ENCODE measurements around the gene SPATA4.
"Not testable (repeated sequence)": the region's sequence is repeated elsewhere in the genome, so short reads cannot be mapped to it uniquely, and the experiment has no call there.

The SPATA4 gene

DNA sequence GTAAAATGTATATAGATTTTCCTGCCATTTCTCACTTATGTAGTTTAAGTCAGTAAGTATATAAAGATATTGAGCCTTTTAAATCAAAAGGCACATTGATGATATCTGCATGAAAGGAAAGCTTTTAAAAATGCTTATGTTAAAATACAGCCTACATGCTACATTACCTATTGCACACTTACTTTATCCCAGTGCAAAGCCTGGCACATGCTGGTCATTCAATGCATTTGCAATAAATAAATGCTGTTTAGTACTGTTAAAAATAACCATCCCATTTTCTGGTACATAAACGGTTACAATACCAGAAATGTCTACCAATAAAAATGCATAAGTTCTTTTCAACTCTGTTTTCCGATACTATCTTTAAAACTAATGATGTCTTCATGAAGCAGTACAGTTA, 22.1 kb upstream of the SPATA4 start:
- H3K9ac ChIP-seq (ENCODE audit: low read length), result no peak overlapping the region
- no peaks in the 10 kb centered on the region for H3K36me3 ChIP-seq (ENCODE audit: insufficient read depth, low read length)
- H3K27ac ChIP-seq (ENCODE audit: low read depth, low read length), result no peak overlapping the region
- no peaks in the 10 kb centered on the region for H3K9me3 ChIP-seq (ENCODE audit: low read length)
- no peaks in the 10 kb centered on the region for H3K4me1 ChIP-seq (ENCODE audit: insufficient read depth, low read length)
- H3K27me3 ChIP-seq (ENCODE audit: control insufficient read depth in 1 of 2, insufficient read depth in 2 of 2, low read length in 2 of 2), result no peaks in the 10 kb centered on the region
- no peak overlapping the region for H3K4me3 ChIP-seq (ENCODE audit: low read depth in 1 of 2, low read length in 2 of 2)

DNA sequence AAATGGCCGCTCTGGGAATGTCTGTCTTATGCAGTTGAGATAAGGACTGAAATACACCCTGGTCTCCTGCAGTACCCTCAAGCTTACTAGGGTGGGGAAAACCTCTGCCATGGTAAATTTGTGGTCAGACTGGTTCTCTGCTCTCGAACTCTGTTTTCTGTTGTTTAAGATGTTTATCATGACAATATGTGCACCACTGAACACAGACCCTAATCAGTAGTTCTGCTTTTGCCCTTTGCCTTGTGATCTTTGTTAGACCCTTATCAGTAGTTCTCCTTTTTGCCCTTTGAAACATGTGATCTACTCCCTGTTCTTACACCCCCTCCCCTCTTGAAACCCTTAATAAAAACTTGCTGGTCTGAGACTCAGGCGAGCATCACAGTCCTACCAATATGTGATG, 17.0 kb upstream of the SPATA4 start:
- H3K4me3 ChIP-seq (ENCODE audit: low read depth in 1 of 2, low read length in 2 of 2); H3K27ac ChIP-seq (ENCODE audit: low read depth, low read length); H3K27me3 ChIP-seq (ENCODE audit: control insufficient read depth in 1 of 2, insufficient read depth in 2 of 2, low read length in 2 of 2); H3K36me3 ChIP-seq (ENCODE audit: insufficient read depth, low read length); H3K9ac ChIP-seq (ENCODE audit: low read length); H3K4me1 ChIP-seq (ENCODE audit: insufficient read depth, low read length); H3K9me3 ChIP-seq (ENCODE audit: low read length): not testable (repeated sequence)

DNA sequence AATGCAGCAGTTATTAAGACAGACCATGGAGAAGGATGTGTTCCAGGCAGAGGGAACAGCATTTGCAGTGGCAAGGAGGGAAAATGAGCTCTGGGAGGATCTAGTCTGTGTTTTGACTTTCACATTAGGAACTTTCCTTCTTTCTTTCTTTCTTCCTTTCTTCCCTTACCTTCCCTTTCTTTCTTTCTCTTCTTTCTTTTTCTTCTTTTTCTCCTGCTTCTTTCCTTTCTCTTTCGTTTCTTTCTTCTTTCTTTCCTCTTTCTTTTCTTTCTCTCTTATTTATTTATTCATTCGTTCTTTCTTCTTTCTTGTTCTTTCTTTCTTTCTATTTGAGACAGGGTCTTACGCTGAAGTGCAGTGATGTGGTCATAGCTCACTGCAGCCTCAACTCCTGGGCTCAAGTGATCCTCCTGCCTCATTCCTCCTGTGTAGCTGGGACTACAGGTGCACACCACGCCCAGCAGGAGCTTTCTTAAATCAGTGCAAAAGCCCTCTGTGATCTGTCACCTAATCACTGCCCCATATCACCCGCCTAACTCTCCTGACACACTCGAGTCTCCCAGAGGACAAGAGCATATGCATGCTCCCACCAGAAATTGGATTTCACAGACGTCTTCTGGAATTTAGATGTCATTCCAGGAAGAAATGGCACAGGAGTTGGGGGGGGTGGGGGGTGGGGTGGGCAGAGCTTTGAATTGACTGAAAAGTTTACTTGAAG, 15.4 kb upstream of the SPATA4 start:
- H3K4me1 ChIP-seq (ENCODE audit: insufficient read depth, low read length), result no peaks in the 10 kb centered on the region
- H3K9me3 ChIP-seq (ENCODE audit: low read length), result no peaks in the 10 kb centered on the region
- no peak overlapping the region for H3K9ac ChIP-seq (ENCODE audit: low read length)
- no peaks in the 10 kb centered on the region for H3K27me3 ChIP-seq (ENCODE audit: control insufficient read depth in 1 of 2, insufficient read depth in 2 of 2, low read length in 2 of 2)
- H3K4me3 ChIP-seq (ENCODE audit: low read depth in 1 of 2, low read length in 2 of 2), result no peak overlapping the region
- H3K36me3 ChIP-seq (ENCODE audit: insufficient read depth, low read length), result no peaks in the 10 kb centered on the region
- no peak overlapping the region for H3K27ac ChIP-seq (ENCODE audit: low read depth, low read length)

DNA sequence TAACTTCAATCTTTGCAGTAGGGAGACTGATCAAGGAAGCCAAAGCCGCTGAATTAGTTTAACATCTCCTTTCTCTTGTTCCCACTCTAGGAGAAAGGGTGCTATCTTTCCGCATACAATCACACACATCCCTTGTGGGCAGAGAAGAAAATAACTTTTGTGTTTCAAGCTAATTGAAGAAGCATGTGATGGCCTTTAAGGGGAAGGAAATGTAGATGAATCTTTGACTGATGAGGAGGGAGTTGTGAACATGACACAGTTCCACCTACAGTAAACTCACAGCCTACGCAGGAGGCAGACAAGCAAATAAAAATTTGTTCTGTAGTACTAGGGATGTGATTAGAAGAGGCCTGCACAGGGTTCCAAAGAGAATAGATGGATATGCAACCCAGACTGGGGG, 14.7 kb upstream of the SPATA4 start:
- no peak overlapping the region for H3K4me3 ChIP-seq (ENCODE audit: low read depth in 1 of 2, low read length in 2 of 2)
- H3K4me1 ChIP-seq (ENCODE audit: insufficient read depth, low read length), result no peaks in the 10 kb centered on the region
- H3K9me3 ChIP-seq (ENCODE audit: low read length), result no peaks in the 10 kb centered on the region
- H3K27ac ChIP-seq (ENCODE audit: low read depth, low read length), result no peak overlapping the region
- H3K9ac ChIP-seq (ENCODE audit: low read length), result no peak overlapping the region
- H3K36me3 ChIP-seq (ENCODE audit: insufficient read depth, low read length), result no peaks in the 10 kb centered on the region
- no peaks in the 10 kb centered on the region for H3K27me3 ChIP-seq (ENCODE audit: control insufficient read depth in 1 of 2, insufficient read depth in 2 of 2, low read length in 2 of 2)

GRCh38 chr4:176209535-176209934, 14.2 kb upstream of the SPATA4 start:
- no peaks in the 10 kb centered on the region for H3K27me3 ChIP-seq (ENCODE audit: control insufficient read depth in 1 of 2, insufficient read depth in 2 of 2, low read length in 2 of 2)
- no peak overlapping the region for H3K27ac ChIP-seq (ENCODE audit: low read depth, low read length)
- no peaks in the 10 kb centered on the region for H3K4me1 ChIP-seq (ENCODE audit: insufficient read depth, low read length)
- H3K4me3 ChIP-seq (ENCODE audit: low read depth in 1 of 2, low read length in 2 of 2), result no peak overlapping the region
- no peaks in the 10 kb centered on the region for H3K9me3 ChIP-seq (ENCODE audit: low read length)
- no peaks in the 10 kb centered on the region for H3K36me3 ChIP-seq (ENCODE audit: insufficient read depth, low read length)
- no peak overlapping the region for H3K9ac ChIP-seq (ENCODE audit: low read length)

DNA sequence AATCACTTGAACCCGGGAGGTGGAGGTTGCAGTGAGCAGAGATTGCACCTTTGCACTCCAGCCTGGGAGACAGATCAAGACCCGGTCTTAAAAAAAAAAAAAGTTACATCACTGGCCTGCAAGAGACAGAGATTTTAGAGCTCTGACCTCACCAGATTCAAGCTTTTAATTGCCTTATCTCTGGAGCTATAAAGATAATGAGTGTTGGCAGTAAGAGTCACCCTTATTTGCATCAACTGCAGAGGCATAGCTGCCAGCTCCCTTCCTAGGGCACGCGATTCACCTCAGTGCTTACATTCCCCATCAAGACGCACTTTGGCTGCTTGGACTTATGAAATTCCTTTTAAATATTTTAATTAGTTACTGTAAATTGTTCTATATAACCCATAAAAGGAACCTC, 12.5 kb upstream of the SPATA4 start:
- no peak overlapping the region for H3K9ac ChIP-seq (ENCODE audit: low read length)
- no peaks in the 10 kb centered on the region for H3K36me3 ChIP-seq (ENCODE audit: insufficient read depth, low read length)
- H3K9me3 ChIP-seq (ENCODE audit: low read length), result no peaks in the 10 kb centered on the region
- no peaks in the 10 kb centered on the region for H3K4me1 ChIP-seq (ENCODE audit: insufficient read depth, low read length)
- H3K27me3 ChIP-seq (ENCODE audit: control insufficient read depth in 1 of 2, insufficient read depth in 2 of 2, low read length in 2 of 2), result no peaks in the 10 kb centered on the region
- no peak overlapping the region for H3K27ac ChIP-seq (ENCODE audit: low read depth, low read length)
- H3K4me3 ChIP-seq (ENCODE audit: low read depth in 1 of 2, low read length in 2 of 2), result no peak overlapping the region

- H3K4me3 ChIP-seq (ENCODE audit: low read depth in 1 of 2, low read length in 2 of 2), result no peak overlapping the region
- H3K27ac ChIP-seq (ENCODE audit: low read depth, low read length), result no peak overlapping the region
- H3K27me3 ChIP-seq (ENCODE audit: control insufficient read depth in 1 of 2, insufficient read depth in 2 of 2, low read length in 2 of 2), result no peaks in the 10 kb centered on the region
- H3K4me1 ChIP-seq (ENCODE audit: insufficient read depth, low read length), result no peaks in the 10 kb centered on the region
- H3K36me3 ChIP-seq (ENCODE audit: insufficient read depth, low read length), result no peaks in the 10 kb centered on the region
- H3K9me3 ChIP-seq (ENCODE audit: low read length), result no peaks in the 10 kb centered on the region
- H3K9ac ChIP-seq (ENCODE audit: low read length), result no peak overlapping the region
Measured at GRCh38 chr4:176205299-176205698, 9.9 kb upstream of the SPATA4 start.

- Histone ChIP-seq H3K4me1 (ENCODE audit: insufficient read depth, low read length) (peaks cover 9% of the 10 kb centered on the region), H3K9ac (ENCODE audit: low read length) (no peak overlapping the region)
Measured at GRCh38 chr4:176198316-176198903, 3.0 kb upstream of the SPATA4 start.

DNA sequence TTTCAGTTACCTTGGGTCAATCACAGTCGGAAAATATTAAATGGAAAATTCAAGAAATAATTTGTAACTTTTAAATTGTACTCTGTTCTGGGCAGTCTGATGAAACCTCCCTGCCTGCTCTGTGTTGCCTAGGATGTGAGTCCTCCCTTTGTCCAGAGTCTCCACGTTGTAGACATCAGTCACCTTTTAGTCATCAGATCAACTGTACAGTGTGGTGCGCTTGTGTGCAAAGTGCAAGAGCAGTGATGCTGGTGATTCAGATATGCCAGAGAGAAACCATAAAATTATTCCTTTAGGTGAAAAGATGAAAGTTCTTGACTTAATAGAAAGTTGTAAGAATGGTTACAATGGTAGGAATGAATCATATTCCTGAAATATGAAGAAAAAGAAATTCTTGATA, 1.4 kb downstream of the SPATA4 start:
- Histone ChIP-seq H3K9ac (ENCODE audit: low read length) (no peak overlapping the region), H3K27me3 (ENCODE audit: control insufficient read depth in 1 of 2, insufficient read depth in 2 of 2, low read length in 2 of 2) (no peaks in the 10 kb centered on the region), H3K4me1 (ENCODE audit: insufficient read depth, low read length) (peaks cover 30% of the 10 kb centered on the region), H3K4me3 (ENCODE audit: low read depth in 1 of 2, low read length in 2 of 2) (no peak overlapping the region), H3K27ac (ENCODE audit: low read depth, low read length) (no peak overlapping the region), H3K9me3 (ENCODE audit: low read length) (no peaks in the 10 kb centered on the region), H3K36me3 (ENCODE audit: insufficient read depth, low read length) (no peaks in the 10 kb centered on the region)

More at GRCh38 chr4:176198316-176198903, 3.0 kb upstream of the SPATA4 start:
- H3K4me3 ChIP-seq (ENCODE audit: low read depth in 1 of 2, low read length in 2 of 2), result no peak overlapping the region
- no peaks in the 10 kb centered on the region for H3K9me3 ChIP-seq (ENCODE audit: low read length)
- no peaks in the 10 kb centered on the region for H3K27me3 ChIP-seq (ENCODE audit: control insufficient read depth in 1 of 2, insufficient read depth in 2 of 2, low read length in 2 of 2)
- H3K27ac ChIP-seq (ENCODE audit: low read depth, low read length), result no peak overlapping the region
- no peaks in the 10 kb centered on the region for H3K36me3 ChIP-seq (ENCODE audit: insufficient read depth, low read length)

DNA sequence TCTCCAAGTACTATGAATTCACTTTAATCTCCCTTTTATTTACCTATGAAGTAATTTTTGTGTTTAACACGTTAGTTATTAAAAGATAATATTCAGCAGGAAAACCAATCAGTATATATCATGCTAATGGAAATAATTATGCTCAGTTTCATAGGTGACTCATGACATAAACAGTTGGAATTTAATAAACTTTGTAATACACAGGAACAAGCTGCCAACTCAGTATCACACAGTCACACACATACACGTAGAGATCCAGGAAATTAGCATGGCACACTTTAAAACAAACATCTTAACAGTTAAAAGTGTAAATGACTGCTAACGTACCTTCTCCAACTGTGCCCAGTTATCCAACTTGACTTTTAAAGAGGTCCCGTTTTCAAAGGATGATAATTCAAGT, 2.3 kb downstream of the SPATA4 start:
- Histone ChIP-seq H3K4me3 (ENCODE audit: low read depth in 1 of 2, low read length in 2 of 2) (no peak overlapping the region), H3K36me3 (ENCODE audit: insufficient read depth, low read length) (no peaks in the 10 kb centered on the region), H3K4me1 (ENCODE audit: insufficient read depth, low read length) (peaks cover 30% of the 10 kb centered on the region), H3K27me3 (ENCODE audit: control insufficient read depth in 1 of 2, insufficient read depth in 2 of 2, low read length in 2 of 2) (no peaks in the 10 kb centered on the region), H3K27ac (ENCODE audit: low read depth, low read length) (no peak overlapping the region), H3K9me3 (ENCODE audit: low read length) (no peaks in the 10 kb centered on the region), H3K9ac (ENCODE audit: low read length) (no peak overlapping the region)

- H3K36me3 ChIP-seq (ENCODE audit: insufficient read depth, low read length), result no peaks in the 10 kb centered on the region
- H3K9ac ChIP-seq (ENCODE audit: low read length), result no peak overlapping the region
- no peak overlapping the region for H3K4me3 ChIP-seq (ENCODE audit: low read depth in 1 of 2, low read length in 2 of 2)
- no peak overlapping the region for H3K27ac ChIP-seq (ENCODE audit: low read depth, low read length)
- peaks cover 39% of the 10 kb centered on the region for H3K4me1 ChIP-seq (ENCODE audit: insufficient read depth, low read length)
- H3K9me3 ChIP-seq (ENCODE audit: low read length), result no peaks in the 10 kb centered on the region
- H3K27me3 ChIP-seq (ENCODE audit: control insufficient read depth in 1 of 2, insufficient read depth in 2 of 2, low read length in 2 of 2), result no peaks in the 10 kb centered on the region
Measured at GRCh38 chr4:176191974-176192373, 3.4 kb downstream of the SPATA4 start.
